Heart right ventricle (tissue), 16 donors: ENCODE data around the gene TIMP2. TPM values are rescaled to one million over a fixed set of nuclear protein-coding genes. Genes with fewer than 3 reads are reported as not detected.

ENCODE experiments used
- ATAC-seq, 8 donors: fragments of 200-7000 bp; cut with Tn5 transposase; one replicate each; pipeline ENCODE4 v1.9.1; 2020; ENCODE audit warnings: mild to moderate bottlenecking in 8 of 8, moderate library complexity in 8 of 8, moderate number of reproducible peaks in 1 of 8
- DNase-seq, 2 donors: peaks; one replicate each; pipeline ENCODE4 v3.0.0-alpha.2; 2020
- H3K27ac ChIP-seq, 10 donors: fragments of 200-600 bp; sonication (generic) in 2 of 10; one replicate each; pipeline versions ENCODE4 v1.5.0 to v1.8.0; 2020 to 2022; ENCODE audit warnings: mild to moderate bottlenecking in 3 of 10
- H3K27me3 ChIP-seq, 7 donors: fragments of 200-600 bp; one replicate each; pipeline ENCODE4 v1.8.0; 2021 to 2022; ENCODE audit warnings: mild to moderate bottlenecking in 2 of 7
- H3K36me3 ChIP-seq, 9 donors: fragments of 200-600 bp; sonication (generic) in 1 of 9; one replicate each; pipeline versions ENCODE4 v1.5.0 to v1.8.0; 2020 to 2022; ENCODE audit warnings: mild to moderate bottlenecking in 2 of 9
- H3K4me1 ChIP-seq, 9 donors: fragments of 200-600 bp; sonication (generic) in 1 of 9; one replicate each; pipeline versions ENCODE4 v1.5.0 to v1.8.0; 2020 to 2022; ENCODE audit warnings: mild to moderate bottlenecking in 4 of 9
- H3K4me3 ChIP-seq, 10 donors: fragments of 200-600 bp; sonication (generic) in 2 of 10; one replicate each; pipeline versions ENCODE4 v1.5.0 to v1.8.0; 2020 to 2022; ENCODE audit warnings: mild to moderate bottlenecking in 7 of 10, moderate library complexity in 2 of 10
- H3K9me3 ChIP-seq, 11 donors: fragments of 200-600 bp in 10 of 11; sonication (generic) in 2 of 11; one replicate each; pipeline versions ENCODE4 v1.5.0 to v1.8.0; 2013 to 2022; ENCODE audit warnings: mild to moderate bottlenecking in 2 of 11, control low read depth in 1 of 11, moderate library complexity in 1 of 11
- CTCF ChIP-seq, 9 donors: fragments of 200-600 bp; sonication (generic) in 2 of 9; IDR thresholded peaks; one replicate each; pipeline versions ENCODE4 v1.5.0 to v1.8.0; 2021 to 2022; ENCODE audit warnings: antibody characterized with exemption in 9 of 9, mild to moderate bottlenecking in 5 of 9, moderate library complexity in 1 of 9
- WGBS, 2 donors: extraction: QIAGEN DNeasy Blood & Tissue Kit; methylation state at CpG; one replicate each; pipeline ENCODE4 v1.1.7; 2013; ENCODE audit warnings: inconsistent platforms in 1 of 2; 5-methylcytosine and 5-hydroxymethylcytosine counted together
- intact Hi-C, 10 donors: fragments of 100-400 bp; cut with DNase I; formaldehyde crosslinking; loops; one replicate each; pipeline versions ENCODE4 v1.11.1 to v1.14.2; 2022
- polyA plus RNA-seq, 2 donors: library from polyadenylated mRNA; stranded (reverse); fragments of 200-250 nt; gene quantifications; one replicate each; pipeline ENCODE4 v1.2.3, GENCODE V29; 2013
- total RNA-seq, 10 donors: library from RNA; stranded (reverse); fragmentation: NEBNext Ultra II Directional in 3 of 10; extraction: Animal tissue kit (Norgen Biotek cat#: 25700) in 3 of 10; gene quantifications; one replicate each; pipeline versions ENCODE4 v1.2.1 to v1.2.4, GENCODE V29; 2021 to 2023
- donor health status: Arrhythmogenic right ventricular cardiomyopathy.
- donor health status: ischemic (EF 13 %, LVEDD 7.1; RV severe dilation, severe dysfunction).
- donor health status: healthy with polysubstance abuse.
- donor health status: DM: no; HTN: yes; CAD: no.
- donor health status: DM: no; HTN: no; CAD: no.
- donor health status: ischemic (EF 25% LVEDD 6.9; RV normal size, moderate dysfunction).
- donor health status: ischemic (EF 25% LVEDD 5.7; RV mildly dilated, moderate dysfunction).
- donor health status: healthy.
- donor health status: DM: yes; HTN: yes; CAD: no.
- donor health status: Ischemic cardiomyopathy.
- donor health status: ischemic (EF 35%, LVEDD 5.7; RV mildly dilated, moderate dysfunction).
- donor health status: nonischemic (EF 11% LVEDD 7.7; RV severe dilation, severe dysfunction).
- donor health status: DM: yes; HTN: yes; CAD: no.
- donor health status: PGD.
- donor health status: ischemic (EF 29% LVEDD 5.4; RV normal size, mild dysfunction).
- donor health status: nonischemic (EF 23%, LVEDD 6.1; RV moderate dilation, normal function).

Gene TIMP2
- total and polyA plus RNA-seq, 12 donors: 32.4 to 118 (median 96.7) TPM

DNA sequence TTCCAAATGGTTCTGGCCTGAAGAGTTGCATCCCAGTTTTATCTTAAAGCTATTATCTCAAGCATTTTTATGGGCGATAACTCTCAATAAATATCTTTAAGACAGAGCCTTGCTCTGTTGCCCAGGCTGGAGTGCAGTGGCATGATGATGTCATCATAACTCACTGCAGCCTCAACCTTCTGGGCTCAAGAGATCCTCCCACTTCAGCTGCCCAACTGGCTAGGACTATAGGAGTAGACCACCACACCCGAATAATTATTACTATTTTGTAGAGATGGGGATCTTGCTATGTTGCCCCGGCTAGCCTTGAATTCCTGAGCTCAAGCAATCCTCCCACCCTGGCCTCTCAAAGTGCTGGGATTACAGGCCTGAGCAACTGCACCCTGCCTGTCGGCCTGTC, 117.0 kb downstream of the TIMP2 start:
- Histone ChIP-seq H3K4me3 (no peak overlapping the region), H3K27me3 (no peaks in the 10 kb centered on the region), H3K36me3 (peaks cover 0 to 100% (median 71%) of the 10 kb centered on the region in 9 donors), H3K27ac (no peak overlapping the region), H3K9me3 (no peaks in the 10 kb centered on the region), H3K4me1 (peaks cover under 1 to 34% (median 19%) of the 10 kb centered on the region in 9 donors)
- no peak for ATAC-seq
- no peak for TF ChIP-seq CTCF (IDR thresholded peaks at IDR 0.05)
- intact Hi-C loops: loop anchor here in 1 of 10 donors (10.0 kb wide), 1 partner anchor 313 kb away; no protein-coding TSS in a partner anchor
- DNase-seq: no peak
- WGBS, 2 donors: 88 to 89% methylated on average over 4 of the region's 4 CpGs

DNA sequence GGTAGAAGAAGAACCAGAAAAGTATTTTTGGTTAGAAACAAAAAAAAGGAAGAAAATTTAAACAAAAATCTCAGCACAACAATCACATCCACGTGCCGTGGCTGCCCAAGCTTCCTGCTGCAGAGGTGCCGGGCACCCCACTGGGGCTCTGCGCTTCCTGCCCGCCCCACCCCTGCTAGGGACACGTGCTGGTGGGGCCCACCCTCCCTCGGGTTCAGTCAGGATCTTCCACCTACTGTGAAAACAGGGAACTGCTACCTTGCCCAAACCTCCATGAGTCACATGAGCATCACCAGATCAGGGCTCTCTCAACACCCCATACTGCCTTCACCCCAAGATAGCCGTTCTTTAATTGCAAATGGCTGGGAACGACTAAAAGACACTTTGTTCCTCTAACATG, 118.7 kb downstream of the TIMP2 start:
- H3K4me1 ChIP-seq: peaks cover 0 to 35% (median 15%) of the 10 kb centered on the region in 9 donors
- DNase-seq: no peak
- peak overlapping the region in 4 of 10 donors; percentile 1 to 81 (median 69) for H3K27ac ChIP-seq
- intact Hi-C loops: loop anchor here in 1 of 10 donors (10.0 kb wide), 1 partner anchor 312 kb away; no protein-coding TSS in a partner anchor
- no peaks in the 10 kb centered on the region for H3K27me3 ChIP-seq
- peaks cover 0 to 97% (median 65%) of the 10 kb centered on the region in 9 donors for H3K36me3 ChIP-seq
- peak in 1 of 9 donors; percentile 17 for TF ChIP-seq CTCF (IDR thresholded peaks at IDR 0.05)
- 72 to 75% methylated on average over 9 of the region's 9 CpGs for WGBS, 2 donors
- no peaks in the 10 kb centered on the region for H3K9me3 ChIP-seq
- no peak overlapping the region for H3K4me3 ChIP-seq
- ATAC-seq: peak in 2 of 8 donors; percentile 23 to 29

DNA sequence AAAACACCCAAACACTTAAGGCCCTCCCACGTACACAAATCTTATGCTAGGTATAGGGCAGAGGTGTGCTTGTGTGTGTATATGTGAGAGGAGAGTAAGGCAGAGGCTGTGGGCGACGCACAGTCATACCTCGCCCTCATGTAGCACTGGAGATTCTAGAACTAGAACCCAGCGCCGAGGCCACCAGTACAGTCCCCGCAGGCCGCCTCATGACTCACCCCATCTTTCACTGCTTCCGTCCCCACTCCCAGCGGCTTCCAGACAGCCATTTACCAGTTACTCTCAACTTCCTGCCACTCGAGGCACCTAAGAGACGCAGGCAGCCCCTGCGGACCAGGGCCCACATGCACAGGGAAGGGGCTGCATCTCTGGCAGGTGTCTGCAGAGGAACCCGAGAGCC, 119.9 kb downstream of the TIMP2 start:
- no peaks in the 10 kb centered on the region for H3K9me3 ChIP-seq
- TF ChIP-seq CTCF (IDR thresholded peaks at IDR 0.05): no peak
- WGBS, 2 donors: 89 to 90% methylated on average over 14 of the region's 14 CpGs
- peaks cover 0 to 97% (median 58%) of the 10 kb centered on the region in 9 donors for H3K36me3 ChIP-seq
- H3K27me3 ChIP-seq: no peaks in the 10 kb centered on the region
- DNase-seq (no peak), ATAC-seq (peak in 2 of 8 donors; percentile 2 to 8)
- peaks cover 0 to 35% (median 15%) of the 10 kb centered on the region in 9 donors for H3K4me1 ChIP-seq
- intact Hi-C loops: loop anchor here in 1 of 10 donors (10.0 kb wide), 1 partner anchor 310 kb away; no protein-coding TSS in a partner anchor
- H3K4me3 ChIP-seq: no peak overlapping the region
- H3K27ac ChIP-seq: peak overlapping the region; percentile 4 to 81 (median 61)

- peak; percentile 50 to 87 (median 72) for ATAC-seq
These were observed 120.4 kb downstream of the TIMP2 start for GRCh38 chr17:78804777-78805176.

More at GRCh38 chr17:78804777-78805176, 120.4 kb downstream of the TIMP2 start:
- Histone ChIP-seq H3K27me3 (no peaks in the 10 kb centered on the region), H3K36me3 (peaks cover 0 to 97% (median 52%) of the 10 kb centered on the region in 9 donors), H3K4me3 (no peak overlapping the region), H3K4me1 (peaks cover 0 to 35% (median 15%) of the 10 kb centered on the region in 9 donors), H3K27ac (peak overlapping the region; percentile 4 to 81 (median 61)), H3K9me3 (no peaks in the 10 kb centered on the region)
- TF ChIP-seq CTCF (IDR thresholded peaks at IDR 0.05): no peak
- peak in 1 of 2 donors; percentile 63 for DNase-seq
- 59 to 66% methylated on average over 11 of the region's 11 CpGs for WGBS, 2 donors
- intact Hi-C loops: loop anchor here in 1 of 10 donors (10.0 kb wide), 1 partner anchor 310 kb away; no protein-coding TSS in a partner anchor
